Type B pancreatic cell (in vitro differentiated cells): ENCODE data around the gene EEFSEC. TPM values are rescaled to one million over a fixed set of nuclear protein-coding genes. Genes with fewer than 3 reads are reported as not detected.

Experiments
- DNase-seq: peaks from one replicate; pipeline ENCODE4 v3.0.0; 2021; ENCODE audit warnings: mixed read lengths; ENCODE audit not compliant: unreplicated experiment; ENCODE audit errors: extremely low spot score
- H3K27ac Mint-ChIP-seq: 2 replicates; pipeline ENCODE4 v1.8.0; 2021; ENCODE audit warnings: mild to moderate bottlenecking, mixed read lengths
- H3K27me3 Mint-ChIP-seq: 2 replicates; pipeline ENCODE4 v1.8.0; 2021; ENCODE audit warnings: mixed read lengths
- H3K36me3 Mint-ChIP-seq: 2 replicates; pipeline ENCODE4 v1.8.0; 2021; ENCODE audit warnings: mixed read lengths
- H3K4me1 Mint-ChIP-seq: one replicate; pipeline ENCODE4 v1.8.0; 2021; ENCODE audit warnings: mixed read lengths; ENCODE audit not compliant: unreplicated experiment
- H3K4me3 Mint-ChIP-seq: 2 replicates; pipeline ENCODE4 v1.8.0; 2021; ENCODE audit warnings: mild to moderate bottlenecking, mixed read lengths
- H3K9me3 Mint-ChIP-seq: 2 replicates; pipeline ENCODE4 v1.8.0; 2021; ENCODE audit warnings: mixed read lengths
- CTCF ChIP-seq: fragments of 200-600 bp; sonication (generic); conservative IDR thresholded peaks from 2 replicates; pipeline ENCODE4 v1.5.0; 2021; ENCODE audit warnings: antibody characterized with exemption, mild to moderate bottlenecking
- total RNA-seq: library from RNA; stranded (reverse); gene quantifications from 2 replicates; pipeline ENCODE4 v1.2.1, GENCODE V29; 2021; ENCODE audit warnings: low replicate concordance

Gene EEFSEC
- total RNA-seq, 1 donor from 2014 or later, result 16.6 TPM

GRCh38 chr3:128398586-128398985 lies 245.3 kb downstream of the EEFSEC start:
- H3K9me3 Mint-ChIP-seq, result no peaks in the 10 kb centered on the region
- H3K4me1 Mint-ChIP-seq, result peaks cover 29% of the 10 kb centered on the region
- DNase-seq, result no peak
- H3K27ac Mint-ChIP-seq, result no peak overlapping the region
- H3K27me3 Mint-ChIP-seq, result no peaks in the 10 kb centered on the region
- H3K36me3 Mint-ChIP-seq, result no peaks in the 10 kb centered on the region
- no peak overlapping the region for H3K4me3 Mint-ChIP-seq
- no peak for TF ChIP-seq CTCF

- no peaks in the 10 kb centered on the region for H3K36me3 Mint-ChIP-seq
- H3K4me3 Mint-ChIP-seq, result no peak overlapping the region
- H3K9me3 Mint-ChIP-seq, result no peaks in the 10 kb centered on the region
- H3K4me1 Mint-ChIP-seq, result peaks cover 35% of the 10 kb centered on the region
- no peaks in the 10 kb centered on the region for H3K27me3 Mint-ChIP-seq
- no peak overlapping the region for H3K27ac Mint-ChIP-seq
- DNase-seq, result no peak
- TF ChIP-seq CTCF, result no peak
These were observed 246.1 kb downstream of the EEFSEC start for GRCh38 chr3:128399221-128399915.

GRCh38 chr3:128400671-128401070 lies 247.4 kb downstream of the EEFSEC start:
- H3K9me3 Mint-ChIP-seq, result no peaks in the 10 kb centered on the region
- peaks cover 29% of the 10 kb centered on the region for H3K4me1 Mint-ChIP-seq
- H3K4me3 Mint-ChIP-seq, result no peak overlapping the region
- no peak for DNase-seq
- TF ChIP-seq CTCF, result no peak
- H3K27ac Mint-ChIP-seq, result no peak overlapping the region
- H3K27me3 Mint-ChIP-seq, result no peaks in the 10 kb centered on the region
- no peaks in the 10 kb centered on the region for H3K36me3 Mint-ChIP-seq

GRCh38 chr3:128402319-128402718 lies 249.0 kb downstream of the EEFSEC start:
- H3K27me3 Mint-ChIP-seq, result no peaks in the 10 kb centered on the region
- peak overlapping the region; percentile 46 for H3K27ac Mint-ChIP-seq
- peaks cover 29% of the 10 kb centered on the region for H3K4me1 Mint-ChIP-seq
- H3K9me3 Mint-ChIP-seq, result no peaks in the 10 kb centered on the region
- H3K36me3 Mint-ChIP-seq, result no peaks in the 10 kb centered on the region
- TF ChIP-seq CTCF, result no peak
- DNase-seq, result no peak
- peak overlapping the region; percentile 24 for H3K4me3 Mint-ChIP-seq

- Mint-ChIP-seq H3K4me3 (peak overlapping the region; percentile 24), H3K27me3 (no peaks in the 10 kb centered on the region), H3K9me3 (no peaks in the 10 kb centered on the region), H3K4me1 (peaks cover 28% of the 10 kb centered on the region), H3K36me3 (no peaks in the 10 kb centered on the region), H3K27ac (peak overlapping the region; percentile 46)
- TF ChIP-seq CTCF, result no peak
- no peak for DNase-seq
These were observed 249.7 kb downstream of the EEFSEC start for GRCh38 chr3:128402998-128403397.
